Stimulated activated CD8-positive, alpha-beta memory T cell treated with anti-CD3 and anti-CD28 coated beads, Interleukin-12 subunit alpha, Interleukin-12 subunit beta, amount 100 ng/mL, for 4 hours (primary cell): ENCODE measurements around the gene FBXO21.
"Not testable (repeated sequence)": the region's sequence is repeated elsewhere in the genome, so short reads cannot be mapped to it uniquely, and the experiment has no call there.

Source experiments
- DNase-seq: peaks from one replicate; pipeline ENCODE4 v3.0.0-alpha.2; 2020; ENCODE audit warnings: low read depth

Gene FBXO21

GRCh38 chr12:117190210-117190781, at the start of gene FBXO21:
FBXO21 (minus strand) TSS chr12:117190470; CDS start chr12:117190456, 14 bp downstream.
- DNase-seq: peak; percentile 90

- peak; percentile 17 for DNase-seq
These were observed 46.3 kb upstream of the FBXO21 start for GRCh38 chr12:117236456-117237001.

- DNase-seq: no peak
These were observed 45.0 kb upstream of the FBXO21 start for GRCh38 chr12:117235261-117235660.

GRCh38 chr12:117234441-117234840, 44.2 kb upstream of the FBXO21 start:
- DNase-seq: no peak

DNA sequence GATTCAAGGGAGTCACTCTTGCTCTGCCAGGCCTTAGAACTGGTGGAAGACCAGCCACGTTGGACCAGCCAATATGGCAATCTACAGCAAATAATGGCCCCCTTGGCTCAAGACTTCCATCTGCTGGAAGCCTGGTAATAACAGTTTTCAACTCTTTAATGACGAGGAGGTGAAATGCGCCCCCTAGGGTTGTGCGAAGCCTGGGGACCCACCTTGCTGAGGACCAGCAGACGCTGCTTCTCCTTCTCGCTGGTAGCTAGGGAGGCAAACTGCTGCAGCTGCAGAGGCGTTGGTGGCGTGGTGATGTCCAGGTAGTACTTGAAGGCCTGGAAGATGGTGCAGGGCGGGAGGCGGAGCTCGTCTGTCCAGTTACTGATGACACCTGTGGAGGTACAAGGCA, 41.5 kb upstream of the FBXO21 start:
- no peak for DNase-seq

DNA sequence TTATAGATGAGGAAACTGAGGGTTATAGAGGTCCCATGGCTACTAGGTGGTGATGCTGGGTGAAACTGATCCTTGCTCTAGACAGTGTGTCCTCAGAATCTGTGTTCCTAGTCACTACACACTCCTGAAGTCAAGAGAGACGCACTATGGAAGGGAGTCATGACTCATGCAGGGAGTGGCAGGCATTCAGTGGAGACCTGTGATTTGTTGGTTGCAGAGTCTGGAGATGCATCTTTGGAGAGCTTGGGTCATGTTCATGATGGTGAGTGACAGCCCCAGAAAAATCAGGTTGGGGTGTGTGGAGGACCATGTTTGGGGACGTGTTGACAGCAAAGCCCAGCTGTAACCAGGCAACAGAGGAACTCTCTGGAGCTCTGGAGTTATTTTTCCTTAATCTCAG, 38.0 kb upstream of the FBXO21 start:
- DNase-seq: no peak

- DNase-seq: no peak
These were observed 36.9 kb upstream of the FBXO21 start for GRCh38 chr12:117227000-117227653.

GRCh38 chr12:117226505-117226904, 36.2 kb upstream of the FBXO21 start:
- DNase-seq: no peak

DNA sequence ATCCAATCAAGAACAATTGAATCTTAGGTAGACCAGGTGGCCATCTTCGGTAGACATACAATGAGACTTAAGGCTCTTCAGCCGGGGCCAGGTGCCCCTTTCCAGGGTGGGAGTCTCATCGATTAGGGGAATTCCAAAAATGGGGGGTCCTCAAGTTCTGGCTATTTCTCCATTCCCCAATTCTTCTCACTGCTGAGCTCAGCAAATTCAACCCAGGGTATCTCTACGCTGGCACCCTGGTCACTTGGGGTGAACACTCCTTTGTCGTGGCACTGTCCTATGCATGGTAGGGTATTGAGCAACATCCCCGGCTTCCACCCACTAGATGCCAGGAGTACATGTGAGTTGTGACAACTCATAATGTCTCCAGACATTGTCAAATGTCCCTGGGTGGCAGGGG, 34.9 kb upstream of the FBXO21 start:
- DNase-seq: no peak

- DNase-seq: not testable (repeated sequence)
These were observed 30.7 kb upstream of the FBXO21 start for GRCh38 chr12:117220947-117221346.

DNA sequence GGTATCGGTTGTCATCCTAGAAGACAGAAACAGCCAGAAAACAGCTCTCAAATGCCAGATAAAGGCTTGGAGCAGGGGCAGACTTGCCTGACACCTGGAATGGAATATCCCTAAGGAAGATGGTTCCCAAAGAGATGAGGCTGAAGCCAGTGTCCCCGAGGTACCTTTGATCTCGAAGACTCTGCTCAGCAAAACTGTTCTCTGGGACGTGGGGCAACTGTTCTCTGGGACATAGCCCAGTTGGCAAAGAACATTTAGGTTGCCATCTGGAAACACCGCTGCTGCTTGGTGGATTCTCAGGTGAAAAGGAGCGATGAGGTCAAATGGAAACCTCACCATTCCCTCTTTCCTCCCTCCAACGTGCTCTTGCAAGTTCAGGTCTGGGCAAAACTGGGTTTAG, 27.9 kb upstream of the FBXO21 start:
- DNase-seq: no peak

DNA sequence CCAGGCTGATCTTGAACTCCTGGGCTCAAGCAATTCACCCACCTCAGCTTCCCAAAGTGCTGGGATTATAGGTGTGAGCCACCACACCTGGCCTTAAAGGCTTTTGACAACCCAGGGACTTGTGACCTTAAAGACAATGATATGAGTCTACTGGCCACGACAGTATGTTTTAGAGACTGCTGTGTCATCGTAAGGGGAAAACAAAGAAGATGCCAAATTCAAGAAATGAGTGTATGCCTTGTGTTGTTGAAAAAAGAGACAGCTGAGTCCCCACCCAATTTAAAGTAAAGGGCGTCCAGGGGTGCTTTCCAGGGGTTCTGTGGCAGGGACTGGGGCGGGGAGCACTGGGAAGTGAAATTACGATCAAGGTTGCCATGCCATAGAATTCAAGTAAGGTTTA, 26.4 kb upstream of the FBXO21 start:
- DNase-seq: no peak

GRCh38 chr12:117214797-117215196, 24.5 kb upstream of the FBXO21 start:
- DNase-seq: no peak

GRCh38 chr12:117213295-117213808, 23.1 kb upstream of the FBXO21 start:
- DNase-seq: no peak

DNA sequence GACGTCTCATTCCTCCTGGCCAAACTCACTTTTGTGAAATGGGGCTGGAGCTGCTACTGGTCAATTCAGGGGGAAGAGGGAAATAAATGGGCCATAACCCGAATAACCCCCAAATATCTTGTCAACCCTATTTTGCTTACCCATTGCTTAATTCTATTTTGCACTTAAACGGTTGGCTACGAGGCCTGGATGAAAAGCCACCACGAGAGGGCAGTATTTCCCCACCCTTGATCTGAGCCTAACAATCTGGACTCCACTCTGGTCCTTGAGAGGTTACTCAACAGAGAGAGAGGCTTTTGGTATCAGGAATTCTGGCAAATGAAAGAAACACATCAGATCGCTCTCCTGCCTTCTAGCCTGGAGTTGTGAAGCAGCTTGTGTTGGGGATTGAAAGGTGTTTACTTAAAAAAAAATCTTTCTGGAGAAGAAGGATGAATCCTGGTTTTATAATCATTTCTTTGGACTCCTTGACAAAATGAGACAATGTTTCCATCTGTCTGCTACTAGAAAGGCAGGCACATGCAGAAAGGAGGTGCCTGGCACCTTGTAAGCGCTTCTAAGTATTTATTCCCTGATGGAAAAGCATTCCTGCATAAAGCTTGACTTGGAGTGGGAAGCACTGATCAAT, 22.4 kb upstream of the FBXO21 start:
- DNase-seq: peak; percentile 15

DNA sequence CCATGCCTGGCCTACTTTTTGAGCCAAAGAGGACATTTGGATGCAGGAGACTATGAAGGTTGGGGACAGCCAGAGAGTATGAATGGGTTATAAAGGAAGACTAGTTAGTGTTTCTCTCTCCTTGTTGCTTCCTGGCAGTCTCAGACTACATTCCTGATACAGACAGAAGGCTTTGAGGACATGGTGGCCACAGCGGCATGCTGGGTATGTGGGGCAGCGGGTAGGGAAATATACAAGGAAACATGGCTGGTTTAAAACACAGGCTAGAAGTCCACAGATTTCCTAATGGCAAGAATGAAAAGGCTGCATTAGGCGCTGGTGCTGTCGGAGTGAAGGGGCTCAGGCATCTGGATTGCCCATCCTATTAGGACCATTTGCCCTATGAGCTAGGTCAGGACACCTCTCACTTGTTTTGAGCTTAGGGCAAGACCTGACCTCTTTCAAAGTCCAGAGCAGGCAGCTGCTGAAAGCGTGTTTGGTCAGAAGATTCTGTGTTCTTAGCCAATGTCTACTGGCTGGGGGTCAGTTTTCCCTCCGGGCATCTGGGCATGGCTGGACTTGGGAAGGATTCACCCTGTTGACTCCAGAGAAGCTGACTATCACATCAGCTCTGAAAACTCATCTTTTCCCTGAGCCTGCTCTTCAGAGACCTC, 20.1 kb upstream of the FBXO21 start:
- no peak for DNase-seq

GRCh38 chr12:117209626-117210025, 19.4 kb upstream of the FBXO21 start:
- DNase-seq: no peak

DNA sequence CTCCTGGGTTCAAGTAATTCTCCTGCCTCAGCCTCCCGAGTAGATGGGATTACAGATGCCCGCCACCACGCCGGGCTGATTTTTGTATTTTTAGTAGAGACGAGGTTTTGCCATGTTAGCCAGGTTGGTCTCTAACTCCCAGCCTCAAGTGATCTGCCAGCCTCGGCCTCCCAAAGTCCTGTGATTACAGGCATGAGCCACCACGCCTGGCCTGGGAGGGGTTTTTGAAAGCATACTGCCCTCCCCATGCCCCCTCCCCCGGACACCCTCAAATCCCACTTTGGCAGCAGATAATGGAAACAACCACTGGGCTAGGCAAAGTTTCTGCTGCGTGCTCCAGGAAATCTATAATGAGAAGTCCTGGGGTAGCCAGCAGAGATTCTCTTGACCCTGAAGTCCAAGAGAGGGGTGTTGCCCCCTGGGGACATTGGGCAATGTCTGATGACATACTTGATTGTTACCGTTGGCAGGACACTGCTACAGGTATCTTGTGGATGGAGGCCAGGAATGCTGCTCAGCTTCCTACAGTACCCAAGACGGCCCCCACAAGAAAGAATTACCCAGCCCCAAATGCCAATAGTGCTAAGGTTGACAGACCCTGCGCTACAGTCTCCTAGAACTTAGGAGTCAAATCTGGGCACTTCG, 18.7 kb upstream of the FBXO21 start:
- DNase-seq: no peak

- no peak for DNase-seq
These were observed 17.9 kb upstream of the FBXO21 start for GRCh38 chr12:117208206-117208605.

- no peak for DNase-seq
These were observed 17.4 kb upstream of the FBXO21 start for GRCh38 chr12:117207675-117208074.

GRCh38 chr12:117202556-117202955, 12.3 kb upstream of the FBXO21 start:
- no peak for DNase-seq

DNA sequence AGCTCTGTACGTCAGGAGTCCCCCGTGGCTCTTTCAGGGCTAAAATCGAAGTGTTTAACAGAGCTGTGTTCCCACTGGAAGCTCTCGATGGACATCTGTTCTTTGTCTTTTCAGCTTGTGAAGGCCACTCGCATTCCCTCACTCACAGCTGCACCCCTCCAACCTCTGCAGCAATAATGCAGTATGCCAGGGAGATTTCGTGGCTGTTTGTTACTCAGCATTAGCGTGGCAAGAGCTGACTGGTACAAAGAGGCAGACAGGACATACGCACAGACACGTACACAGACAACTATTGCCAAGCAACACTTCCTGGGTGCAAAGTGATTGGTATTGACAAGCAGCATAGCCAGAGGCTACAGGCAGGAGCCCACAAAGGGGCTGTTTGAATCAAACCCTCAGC, 11.8 kb upstream of the FBXO21 start:
- DNase-seq: no peak
